NCI-H2227 (cell line): ENCODE data around the gene IGSF5.

Experiments used
- DNase-seq: peaks from one replicate; lab custom pipeline; 2025; ENCODE audit not compliant: unreplicated experiment; lab: John Stamatoyannopoulos, UW

Gene IGSF5

GRCh38 chr21:39812983-39813382 is 68.0 kb downstream of the IGSF5 start:
- DNase-seq, result no peak

GRCh38 chr21:39818557-39818956 is 73.6 kb downstream of the IGSF5 start:
- no peak for DNase-seq

GRCh38 chr21:39822042-39822441 is 77.1 kb downstream of the IGSF5 start:
- no peak for DNase-seq

- DNase-seq, result no peak
These were observed 80.3 kb downstream of the IGSF5 start for GRCh38 chr21:39825250-39825649.

DNA sequence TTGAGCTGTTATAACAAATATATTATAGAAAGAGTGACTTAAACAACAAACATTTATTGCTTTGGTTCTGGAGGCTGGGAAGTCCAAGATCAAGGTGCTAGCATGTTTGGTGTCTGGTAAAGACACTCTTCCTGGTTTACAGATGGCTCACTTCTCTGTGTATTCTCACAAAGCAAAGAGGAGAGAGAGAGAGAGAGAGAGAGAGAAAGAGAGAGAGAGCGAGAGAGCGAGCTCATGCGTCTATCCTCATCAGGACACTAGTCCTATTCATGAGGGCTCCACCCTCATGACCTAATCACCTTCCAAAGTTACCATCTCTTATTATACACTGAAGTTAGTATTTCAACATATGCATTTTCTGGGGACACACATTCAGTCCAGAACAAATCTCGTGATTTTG is 89.6 kb downstream of the IGSF5 start:
- no peak for DNase-seq

- no peak for DNase-seq
These were observed 92.9 kb downstream of the IGSF5 start for GRCh38 chr21:39837861-39838359.

DNA sequence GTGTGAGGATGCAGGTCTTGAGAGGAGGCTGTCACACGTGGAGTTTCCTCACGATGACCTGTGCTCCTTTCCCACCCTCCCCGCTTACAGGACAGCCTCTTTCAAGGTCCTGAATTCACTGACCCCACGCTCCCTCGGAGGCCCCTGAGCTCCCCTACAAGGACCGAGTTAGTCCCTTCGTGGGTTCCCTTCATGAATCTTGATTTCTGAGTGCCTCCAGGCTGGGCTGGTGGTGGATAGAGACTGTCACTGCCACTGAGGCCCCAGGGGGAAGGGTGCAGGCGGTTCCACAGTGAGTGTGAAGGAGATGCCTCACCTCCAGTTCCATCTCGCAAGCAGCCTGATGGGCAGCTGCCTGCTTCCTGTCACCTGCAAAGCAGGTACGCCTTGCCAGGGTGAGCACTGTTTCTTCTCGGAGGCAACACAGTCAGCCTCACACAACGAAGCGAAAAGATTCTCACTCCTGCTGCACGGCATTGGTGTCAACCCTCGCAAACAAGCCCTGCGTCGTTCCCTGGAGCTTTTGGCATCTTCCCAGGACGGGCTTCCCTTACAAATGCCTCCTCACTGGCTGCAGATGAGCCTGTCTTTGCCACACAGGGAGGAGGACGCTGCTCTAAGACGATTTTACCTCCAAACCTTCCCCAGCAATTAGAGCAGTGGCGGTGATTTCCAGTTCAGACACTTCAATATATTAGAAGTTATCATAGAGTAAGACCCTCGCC is 95.6 kb downstream of the IGSF5 start:
- no peak for DNase-seq

DNA sequence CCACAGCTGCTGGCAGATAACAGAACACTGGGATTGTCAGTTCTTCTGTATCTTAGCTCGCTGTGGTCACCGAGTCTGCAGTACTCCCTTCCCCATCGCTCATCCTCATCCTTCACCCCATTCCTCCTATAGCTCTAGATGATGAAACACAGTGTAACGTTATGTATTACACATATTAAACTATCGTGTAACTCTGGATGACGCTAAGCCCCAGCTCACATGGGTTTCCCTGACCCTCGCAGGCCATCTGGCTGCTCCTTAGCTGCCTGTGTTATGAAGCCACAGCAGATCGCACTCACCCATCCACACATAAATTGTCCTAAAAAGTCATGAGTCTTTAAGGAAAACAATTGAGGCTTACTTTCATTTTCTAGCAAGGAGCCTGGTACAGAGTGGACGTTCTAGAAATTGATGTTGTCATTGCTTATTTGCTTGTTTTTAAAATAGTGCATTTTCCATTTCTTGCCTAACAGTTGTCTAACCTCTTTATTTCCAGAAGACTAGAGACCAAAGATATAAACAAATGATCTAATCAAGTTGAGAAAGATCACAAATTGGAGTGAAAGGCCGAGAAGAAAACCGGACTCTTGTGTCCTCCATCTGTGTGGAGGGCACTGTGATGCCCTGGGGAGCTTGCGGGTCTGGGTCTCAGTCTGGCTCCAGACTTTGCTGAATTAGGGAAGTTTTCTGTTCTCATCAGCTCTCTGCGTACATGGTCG is 97.9 kb downstream of the IGSF5 start:
- no peak for DNase-seq

DNA sequence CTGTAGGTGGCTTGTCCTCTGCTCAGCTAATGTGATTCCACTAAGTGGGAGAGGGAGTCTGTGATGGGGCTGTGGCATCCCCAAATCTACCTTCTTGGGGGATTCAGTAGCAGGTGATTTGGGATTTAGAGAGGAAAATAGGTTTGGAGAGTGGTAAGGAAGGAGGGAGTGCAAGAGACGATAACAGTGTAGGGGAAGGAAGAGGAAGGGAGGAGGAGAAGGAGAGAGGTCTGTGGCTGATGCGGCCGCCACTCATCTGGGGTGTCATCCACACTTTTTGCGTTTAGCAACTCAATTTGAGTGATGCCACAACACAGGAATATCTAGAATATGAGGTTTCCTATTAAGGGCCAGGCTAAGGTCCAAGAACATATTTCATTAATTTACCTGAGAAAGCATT is 98.5 kb downstream of the IGSF5 start:
- DNase-seq, result no peak

- no peak for DNase-seq
These were observed 98.9 kb downstream of the IGSF5 start for GRCh38 chr21:39843916-39844315.

DNA sequence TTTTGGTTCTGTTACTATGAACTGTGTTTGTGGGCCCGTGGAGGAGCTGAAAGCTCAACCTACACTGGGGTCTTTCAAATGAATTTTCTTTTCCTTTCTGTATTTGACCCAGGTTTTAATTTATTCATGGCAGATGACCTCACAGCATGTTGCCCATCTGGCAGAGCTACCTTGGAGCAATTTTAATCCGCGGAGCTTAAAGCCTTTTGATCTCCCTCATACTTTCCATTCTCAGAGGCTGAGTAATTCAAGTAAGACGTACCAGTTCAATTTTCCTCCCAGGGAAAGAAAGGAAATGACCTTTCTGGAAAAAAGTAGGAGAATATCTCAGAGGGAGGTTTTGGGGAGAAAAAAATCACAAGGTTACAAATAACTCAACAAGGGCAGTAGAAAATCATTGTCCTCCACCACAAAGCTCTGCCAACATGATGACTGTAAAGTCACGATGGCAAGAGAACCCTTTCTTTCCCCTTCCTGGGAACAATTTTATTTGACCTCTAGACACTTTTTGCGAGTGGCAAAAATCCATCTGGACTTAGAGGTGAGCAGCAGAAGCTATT is 100.7 kb downstream of the IGSF5 start:
- no peak for DNase-seq

DNA sequence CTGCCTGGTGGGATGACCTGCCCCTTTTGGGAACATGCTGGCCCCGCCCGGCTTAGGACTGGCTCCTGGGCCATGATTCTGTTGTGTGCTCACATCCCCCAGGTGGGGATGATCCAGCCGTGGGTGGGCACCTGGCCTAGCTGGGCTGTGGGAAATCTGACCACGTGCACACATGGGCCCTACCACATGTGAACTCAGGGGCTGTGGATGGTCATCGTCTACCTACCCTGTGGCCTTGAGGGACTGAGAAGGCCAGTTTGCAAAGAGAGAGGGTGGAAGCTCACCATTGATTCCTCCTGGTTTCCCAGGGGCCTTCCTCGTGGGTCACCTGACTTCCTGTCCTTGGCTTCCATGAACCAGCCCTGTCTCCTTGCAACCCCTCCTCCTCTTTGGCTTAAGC is 102.9 kb downstream of the IGSF5 start:
- DNase-seq, result no peak

DNA sequence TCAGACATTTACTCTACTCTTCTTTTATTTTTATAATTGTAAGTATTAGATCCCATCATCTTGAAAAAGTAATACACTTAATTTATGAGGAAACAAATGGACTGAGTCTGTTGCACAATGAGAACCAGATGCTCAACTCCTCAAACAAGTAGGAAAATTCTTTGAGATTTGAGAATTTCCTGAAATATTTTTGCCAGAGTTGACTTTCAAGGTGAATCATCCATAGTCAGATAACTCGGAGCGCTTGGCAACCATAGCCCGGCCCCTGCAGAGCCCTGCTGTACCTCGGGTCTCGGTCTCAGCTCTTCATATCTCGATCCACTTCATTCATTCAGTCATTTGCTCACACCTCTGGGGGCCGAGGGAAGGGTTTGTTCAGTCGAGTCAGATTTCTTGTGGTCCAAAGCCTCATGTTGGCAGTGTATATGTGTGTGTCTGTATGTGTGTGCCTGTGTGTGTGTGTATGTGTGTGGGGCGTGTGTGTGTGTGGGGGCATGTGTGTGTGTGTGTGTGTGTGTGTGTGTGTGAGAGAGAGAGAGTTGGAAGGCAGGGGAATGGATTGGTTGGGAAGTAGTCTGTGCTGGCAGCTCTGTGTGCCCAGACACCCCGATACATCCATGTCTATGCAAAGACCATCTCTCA is 104.2 kb downstream of the IGSF5 start:
- no peak for DNase-seq

DNA sequence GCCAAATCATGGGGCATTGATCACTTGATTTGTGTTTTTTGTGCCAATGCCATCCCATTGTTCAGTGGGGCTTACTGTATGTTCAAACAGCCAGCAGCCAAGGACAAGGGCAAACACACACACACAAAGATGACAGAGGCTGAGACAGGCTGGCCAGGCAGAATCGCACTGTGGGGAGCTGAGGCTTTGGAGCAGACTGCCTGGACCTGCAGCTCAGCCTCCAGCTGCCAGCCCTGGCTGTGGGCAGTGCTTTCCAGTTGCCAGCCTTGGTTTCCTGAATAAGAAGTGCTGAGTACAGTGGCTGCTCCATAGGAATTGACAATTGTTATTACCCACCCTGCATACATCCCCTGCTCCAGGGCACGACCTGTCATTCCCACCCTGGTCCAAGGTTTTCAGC is 105.3 kb downstream of the IGSF5 start:
- DNase-seq, result no peak

DNA sequence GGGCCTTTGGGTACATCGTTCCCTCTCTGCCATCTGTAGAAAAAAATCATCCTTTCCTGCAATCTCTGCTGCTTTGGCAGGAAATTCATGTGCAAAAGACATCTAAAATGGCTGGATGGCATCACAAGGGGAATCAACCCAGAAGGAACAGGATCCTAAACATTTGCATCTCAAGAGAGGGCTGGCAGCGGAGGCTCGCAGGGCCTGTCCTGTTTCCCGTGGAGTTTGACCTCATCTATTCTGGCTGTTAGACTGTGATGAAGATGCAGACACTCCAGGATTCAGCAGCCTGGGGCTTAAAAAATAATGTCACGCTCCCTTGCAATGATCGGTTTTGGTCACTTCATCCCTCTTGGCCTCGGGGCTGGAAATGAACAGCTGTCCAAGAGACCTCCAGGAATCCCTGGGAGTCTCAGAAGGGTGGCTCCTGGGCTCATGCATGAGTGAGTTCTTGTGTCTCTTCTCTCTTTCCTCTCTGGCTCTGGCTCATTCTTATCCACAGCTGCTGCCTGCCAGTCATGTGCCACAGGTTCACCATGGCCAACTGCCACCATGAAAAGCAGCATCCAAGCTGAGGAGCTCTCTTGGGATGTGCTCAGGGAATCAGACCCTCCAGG is 106.1 kb downstream of the IGSF5 start:
- DNase-seq, result no peak
